SK-N-MC (cell line): Measurements from ENCODE around the gene TNFSF9.

Source experiments
- EZH2 ChIP-seq: fragments of 200-600 bp; sonication (generic); IDR thresholded peaks from one replicate; pipeline ENCODE4 v1.6.1; 2017; ENCODE audit warnings: antibody characterized with exemption
- FOXP2 ChIP-seq: optimal IDR thresholded peaks from 2 replicates; pipeline ENCODE3; 2011; ENCODE audit warnings: mild to moderate bottlenecking, moderate library complexity; ENCODE audit not compliant: insufficient read depth; ENCODE audit errors: extremely low read length, control extremely low read depth
- POLR2AphosphoS5 ChIP-seq: IDR thresholded peaks from 2 replicates; pipeline ENCODE4 v1.6.1; 2012; ENCODE audit warnings: mild to moderate bottlenecking, low read depth, low read length, borderline replicate concordance

GRCh38 chr19:6482343-6482686 is 48.5 kb upstream of the TNFSF9 start:
- TF ChIP-seq POLR2AphosphoS5 (no peak), EZH2 (no peak), FOXP2 (no peak)
